ENCODE data around the gene HNRNPLL. TPM values are rescaled to one million over a fixed set of nuclear protein-coding genes. Genes with fewer than 3 reads are reported as not detected.

Gene HNRNPLL
- total RNA-seq, 4 donors from 2014 or later = 11.9 to 38.1 (median 20.0) TPM

DNA sequence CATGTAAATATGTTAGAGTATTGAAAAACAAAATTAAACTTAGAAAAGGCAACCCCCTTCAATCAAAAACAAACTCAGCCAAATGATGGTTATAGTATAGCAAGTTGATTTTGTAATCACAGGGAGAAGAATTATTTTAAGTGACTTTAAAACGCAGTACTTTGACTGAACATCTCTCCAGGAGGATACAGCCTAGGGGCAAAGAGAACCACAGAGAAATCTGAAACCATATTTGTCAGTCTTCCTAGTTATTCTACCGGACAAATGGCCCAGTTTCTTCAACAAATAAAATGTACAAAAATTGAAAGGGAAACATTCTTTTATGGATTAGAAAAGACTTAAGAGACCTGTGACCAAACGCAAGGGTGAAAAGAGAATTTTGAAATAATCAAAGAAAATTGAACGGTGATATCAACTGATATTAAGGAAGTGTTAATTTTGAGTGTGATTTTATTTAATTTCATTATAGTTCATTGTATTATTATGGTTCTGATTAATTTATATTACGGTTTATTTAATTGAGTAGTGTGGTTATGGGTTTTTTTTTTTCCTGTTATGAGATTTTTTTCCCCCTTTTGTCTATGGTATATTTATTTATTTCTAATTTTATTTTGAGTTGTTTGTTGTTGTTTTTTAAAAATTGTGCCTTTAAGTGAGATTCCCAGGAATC is 75.3 kb downstream of the HNRNPLL start:
- 59 to 66% methylated on average over 5 of the region's 5 CpGs for WGBS, 2 donors
- H3K4me3 ChIP-seq = peak overlapping the region; percentile 26 to 66 (median 42)

DNA sequence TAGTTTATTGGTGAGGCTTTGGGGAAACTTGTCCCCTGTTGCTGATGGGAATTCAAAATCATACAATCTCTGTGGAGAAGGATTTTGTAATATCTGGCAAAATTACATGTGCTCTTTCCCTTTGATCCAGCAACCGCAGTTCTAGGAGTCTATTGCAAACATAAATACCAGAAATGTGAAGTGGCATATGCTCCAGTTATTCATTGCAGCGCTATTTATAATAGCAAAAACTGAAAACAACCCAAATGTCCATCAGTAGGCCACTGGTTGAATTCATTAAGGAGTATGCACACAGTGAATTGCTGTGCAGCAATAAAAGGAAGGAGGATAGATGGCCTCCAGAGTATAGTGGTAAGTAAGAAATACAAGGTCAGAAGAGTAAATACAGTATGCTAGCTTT is 76.5 kb downstream of the HNRNPLL start:
- no peak overlapping the region for H3K4me3 ChIP-seq
- WGBS, 2 donors = 67 to 71% methylated on average over 2 of the region's 2 CpGs
- no peaks in the 10 kb centered on the region for H3K9me3 ChIP-seq
- TF ChIP-seq, protein P1, sequence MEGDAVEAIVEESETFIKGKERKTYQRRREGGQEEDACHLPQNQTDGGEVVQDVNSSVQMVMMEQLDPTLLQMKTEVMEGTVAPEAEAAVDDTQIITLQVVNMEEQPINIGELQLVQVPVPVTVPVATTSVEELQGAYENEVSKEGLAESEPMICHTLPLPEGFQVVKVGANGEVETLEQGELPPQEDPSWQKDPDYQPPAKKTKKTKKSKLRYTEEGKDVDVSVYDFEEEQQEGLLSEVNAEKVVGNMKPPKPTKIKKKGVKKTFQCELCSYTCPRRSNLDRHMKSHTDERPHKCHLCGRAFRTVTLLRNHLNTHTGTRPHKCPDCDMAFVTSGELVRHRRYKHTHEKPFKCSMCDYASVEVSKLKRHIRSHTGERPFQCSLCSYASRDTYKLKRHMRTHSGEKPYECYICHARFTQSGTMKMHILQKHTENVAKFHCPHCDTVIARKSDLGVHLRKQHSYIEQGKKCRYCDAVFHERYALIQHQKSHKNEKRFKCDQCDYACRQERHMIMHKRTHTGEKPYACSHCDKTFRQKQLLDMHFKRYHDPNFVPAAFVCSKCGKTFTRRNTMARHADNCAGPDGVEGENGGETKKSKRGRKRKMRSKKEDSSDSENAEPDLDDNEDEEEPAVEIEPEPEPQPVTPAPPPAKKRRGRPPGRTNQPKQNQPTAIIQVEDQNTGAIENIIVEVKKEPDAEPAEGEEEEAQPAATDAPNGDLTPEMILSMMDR (IDR thresholded peaks at IDR 0.05) = no peak
- TF ChIP-seq POLR2A (IDR thresholded peaks at IDR 0.05) = no peak
- intact Hi-C loops (cut with DNase I) = no loop called here
- peak overlapping the region in 2 of 4 donors; percentile 25 to 36 for H3K27ac ChIP-seq
- DNase-seq = no peak
- peaks cover 0 to 19% (median 0%) of the 10 kb centered on the region in 3 donors for H3K4me1 ChIP-seq
- H3K27me3 ChIP-seq = peaks cover 0 to 7% (median 0%) of the 10 kb centered on the region in 4 donors
- no peaks in the 10 kb centered on the region for H3K36me3 ChIP-seq

More for the DNA sequence above, 75.3 kb downstream of the HNRNPLL start:
- Histone ChIP-seq H3K27me3 (peaks cover 0 to 7% (median 0%) of the 10 kb centered on the region in 4 donors), H3K36me3 (no peaks in the 10 kb centered on the region), H3K9me3 (no peaks in the 10 kb centered on the region), H3K27ac (peak overlapping the region in 2 of 4 donors; percentile 12 to 78), H3K4me1 (peaks cover 0 to 19% (median 0%) of the 10 kb centered on the region in 3 donors)
- no peak for TF ChIP-seq POLR2A (IDR thresholded peaks at IDR 0.05)
- TF ChIP-seq, protein P1 (IDR thresholded peaks at IDR 0.05) = no peak
- intact Hi-C loops (cut with DNase I) = no loop called here
- DNase-seq = no peak

DNA sequence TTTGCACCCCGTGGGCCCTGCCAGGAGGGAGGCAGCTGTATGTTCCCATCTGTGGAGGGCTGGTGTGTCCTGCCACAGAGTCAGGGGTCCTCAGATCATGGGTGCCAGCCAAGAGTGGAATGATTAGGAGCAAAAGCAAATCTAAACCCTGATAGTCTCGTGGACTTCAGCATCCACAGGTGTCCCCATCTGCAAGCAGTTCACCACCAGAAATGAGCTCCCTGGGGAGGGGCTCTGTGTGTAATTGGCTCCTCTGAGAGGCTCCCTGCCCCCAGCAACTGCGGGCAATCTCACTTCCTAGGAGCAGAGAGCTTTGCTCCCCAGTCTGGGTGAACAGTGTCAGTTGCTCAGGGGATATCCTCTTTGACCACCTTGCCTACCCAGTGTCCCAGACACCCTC is 78.1 kb downstream of the HNRNPLL start:
- 14 to 70% methylated on average over 1 to 2 of the region's 3 CpGs for WGBS, 2 donors
- TF ChIP-seq, protein P1 (IDR thresholded peaks at IDR 0.05) = no peak
- TF ChIP-seq POLR2A (IDR thresholded peaks at IDR 0.05) = no peak

DNA sequence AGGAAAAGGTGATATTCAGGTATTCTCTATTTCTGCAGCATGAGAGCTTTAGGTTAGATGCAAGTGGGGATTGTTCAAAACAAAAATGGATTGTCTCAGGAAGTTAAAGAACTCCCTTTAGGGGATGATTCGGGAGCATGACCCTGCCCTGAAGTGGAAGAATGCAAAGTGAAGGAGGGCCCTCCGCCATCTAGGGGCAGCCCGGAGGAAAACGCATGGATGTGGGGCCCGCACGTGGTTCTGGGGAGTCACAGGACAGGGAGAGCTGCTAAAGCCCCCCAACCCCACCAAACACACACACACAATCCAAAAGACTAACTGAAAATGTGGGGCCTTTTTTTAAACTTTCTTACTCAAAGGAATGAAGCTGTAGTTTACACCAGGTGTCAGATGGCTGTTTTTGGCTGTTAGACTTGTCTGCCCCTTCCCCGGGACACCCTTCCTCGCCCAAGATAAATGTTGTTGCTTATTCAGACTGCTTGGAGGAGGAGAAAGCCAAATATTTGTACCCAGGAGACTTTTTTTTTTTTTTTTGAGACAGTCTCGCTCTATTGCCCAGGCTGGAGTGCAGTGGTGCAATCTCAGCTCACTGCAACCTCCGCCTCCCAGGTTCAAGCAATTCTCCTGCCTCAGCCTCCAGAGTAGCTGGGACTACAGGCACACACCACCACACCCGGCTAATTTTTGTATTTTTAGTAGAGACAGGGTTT is 78.8 kb downstream of the HNRNPLL start:
- Histone ChIP-seq H3K27me3 (peaks cover 0 to 3% (median 0%) of the 10 kb centered on the region in 4 donors), H3K36me3 (no peaks in the 10 kb centered on the region), H3K9me3 (no peaks in the 10 kb centered on the region), H3K4me3 (no peak overlapping the region), H3K27ac (peak overlapping the region in 2 of 4 donors; percentile 10 to 49), H3K4me1 (peaks cover 0 to 19% (median 0%) of the 10 kb centered on the region in 3 donors)
- 73 to 77% methylated on average over 11 of the region's 11 CpGs for WGBS, 2 donors
- TF ChIP-seq, protein P1 (IDR thresholded peaks at IDR 0.05) = peak in 2 of 6 experiments; percentile 10 to 13
- TF ChIP-seq POLR2A (IDR thresholded peaks at IDR 0.05) = no peak
- intact Hi-C loops (cut with DNase I) = no loop called here
- no peak for DNase-seq

More for the DNA sequence above, 78.1 kb downstream of the HNRNPLL start:
- H3K4me3 ChIP-seq = no peak overlapping the region
- DNase-seq = no peak
- H3K27me3 ChIP-seq = peaks cover 0 to 7% (median 0%) of the 10 kb centered on the region in 4 donors
- peak overlapping the region in 3 of 4 donors; percentile 5 to 49 (median 19) for H3K27ac ChIP-seq
- intact Hi-C loops (cut with DNase I) = no loop called here
- H3K36me3 ChIP-seq = no peaks in the 10 kb centered on the region
- H3K9me3 ChIP-seq = no peaks in the 10 kb centered on the region
- H3K4me1 ChIP-seq = peaks cover 0 to 19% (median 0%) of the 10 kb centered on the region in 3 donors

Measured in esophagus squamous epithelium (tissue), 5 donors.